ENCODE measurements around the gene CXCR2. TPM values are rescaled to one million over a fixed set of nuclear protein-coding genes. Genes with fewer than 3 reads are reported as not detected.
A peak's percentile ranks its signal among the peaks of the same experiment; 100 is the strongest.

The CXCR2 gene
- total RNA-seq (1 to 10 TPM in 2 of 9 donors, under 1 TPM in 7; 0.27 to 2.0 (median 0.56) TPM), polyA plus RNA-seq (under 1 TPM; 0.11 to 0.19 TPM)
- long read RNA-seq, donor 1, partial matches to known transcripts: 0 of 1 reads
- long read RNA-seq, donor 1, other reads (novel, unspliced or antisense): 0 of 1 reads
- long read RNA-seq, donor 2, partial matches to known transcripts: 0 of 2 reads
- long read RNA-seq, donor 2, other reads (novel, unspliced or antisense): 0 of 2 reads
- long read RNA-seq, donor 3: 0 reads

- H3K27ac ChIP-seq: peak within 1 kb of the TSS in 1 of 12 donors; percentile 55
- H3K36me3 ChIP-seq: no peaks in the 10 kb centered on the region
- peaks cover 0 to 14% (median 1%) of the 10 kb centered on the region in 12 donors for H3K4me1 ChIP-seq
- H3K27me3 ChIP-seq: peaks cover 0 to 8% (median 0%) of the 10 kb centered on the region in 9 donors
- no peak for TF ChIP-seq CTCF (IDR thresholded peaks at IDR 0.05)
- no peak for TF ChIP-seq POLR2A (IDR thresholded peaks at IDR 0.05)
- peaks cover 0 to 26% (median 12%) of the 10 kb centered on the region in 12 donors for H3K9me3 ChIP-seq
- peak within 1 kb of the TSS in 1 of 12 donors; percentile 25 for H3K4me3 ChIP-seq
- WGBS, 4 donors: 63 to 65% (median 64%) methylated on average over 8 of the region's 8 CpGs
- ATAC-seq: peak; percentile 46 to 70 (median 57)
- peak in 4 of 5 donors; percentile 32 to 66 (median 34) for DNase-seq
- intact Hi-C loops (cut with DNase I): no loop called here
Measured at GRCh38 chr2:218125626-218126080, at the start of gene CXCR2. Gene CXCR2 (plus strand): TSS chr2:218126028. CDS start chr2:218134802, 8,774 bp downstream.

DNA sequence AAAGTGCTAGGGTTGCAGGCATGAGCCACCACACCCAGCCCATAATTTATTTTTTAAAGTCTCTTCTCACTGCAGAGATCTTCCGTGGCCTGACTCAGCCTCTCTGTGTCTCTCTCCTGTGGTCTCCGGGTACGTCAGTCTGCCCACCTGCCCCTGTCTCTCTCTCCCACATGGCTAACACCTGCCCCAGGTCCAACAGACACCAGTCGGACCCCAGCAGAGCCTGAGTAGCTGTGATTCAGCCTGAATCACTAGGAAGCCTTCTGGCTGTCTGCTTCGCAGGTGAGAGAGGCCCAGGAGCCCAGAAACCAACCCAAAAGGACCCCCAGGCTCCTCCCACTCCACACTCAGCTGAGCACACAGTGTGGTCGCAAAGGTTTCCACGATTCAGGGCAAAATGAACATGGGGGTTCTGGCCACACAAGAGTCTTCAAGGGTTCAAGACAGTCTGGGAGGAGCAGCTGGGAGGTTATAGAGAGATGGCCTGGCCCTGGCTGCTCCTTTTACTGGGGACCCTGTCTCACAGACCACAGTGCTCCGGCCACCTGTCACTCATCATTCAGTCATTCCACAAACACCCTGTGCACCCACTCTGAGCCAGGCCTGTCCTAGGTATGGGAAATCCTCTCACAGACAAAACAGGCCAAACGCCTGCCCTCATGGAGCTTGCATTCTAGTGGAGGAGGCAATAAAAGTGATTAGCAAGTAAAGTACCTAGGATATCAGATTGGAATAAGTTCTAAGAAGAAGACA is 48.2 kb upstream of the CXCR2 start:
- 82 to 91% (median 85%) methylated on average over 9 of the region's 9 CpGs for WGBS, 4 donors
- no peaks in the 10 kb centered on the region for H3K4me1 ChIP-seq
- no peaks in the 10 kb centered on the region for H3K36me3 ChIP-seq
- DNase-seq: no peak
- H3K9me3 ChIP-seq: no peaks in the 10 kb centered on the region
- intact Hi-C loops (cut with DNase I): no loop called here
- no peak overlapping the region for H3K27ac ChIP-seq
- H3K27me3 ChIP-seq: no peaks in the 10 kb centered on the region
- TF ChIP-seq CTCF (IDR thresholded peaks at IDR 0.05) (no peak), POLR2A (IDR thresholded peaks at IDR 0.05) (no peak)
- no peak overlapping the region for H3K4me3 ChIP-seq
- ATAC-seq: no peak

- no peaks in the 10 kb centered on the region for H3K36me3 ChIP-seq
Measured at GRCh38 chr2:218079943-218080913, 45.6 kb upstream of the CXCR2 start.

More at GRCh38 chr2:218079943-218080913, 45.6 kb upstream of the CXCR2 start:
- ATAC-seq (no peak), DNase-seq (no peak)
- Histone ChIP-seq H3K9me3 (no peaks in the 10 kb centered on the region), H3K4me3 (no peak overlapping the region), H3K27ac (no peak overlapping the region), H3K4me1 (no peaks in the 10 kb centered on the region), H3K27me3 (peaks cover 0 to 3% (median 0%) of the 10 kb centered on the region in 9 donors)
- 63 to 80% (median 69%) methylated on average over 14 to 15 of the region's 15 CpGs for WGBS, 4 donors
- intact Hi-C loops (cut with DNase I): no loop called here
- TF ChIP-seq CTCF (IDR thresholded peaks at IDR 0.05): no peak
- TF ChIP-seq POLR2A (IDR thresholded peaks at IDR 0.05): no peak

Measured in heart left ventricle (tissue), 16 donors.